Panc1 (cell line): ENCODE data around the gene OSGIN1. TPM values are rescaled to one million over a fixed set of nuclear protein-coding genes. Genes with fewer than 3 reads are reported as not detected.

Experiments
- ATAC-seq: fragments of 200-7000 bp; cut with Tn5 transposase; 2 replicates; pipeline ENCODE4 v1.9.1; 2020; ENCODE audit warnings: mild to moderate bottlenecking, moderate library complexity
- BruUV-seq: library from RNA; stranded (reverse); fragments of 400-500 nt; replicated peaks from 2 replicates; lab custom pipeline; 2021; lab: Mats Ljungman, UMichigan
- CTCF ChIA-PET: fragments of 300-600 bp; sonication (Branson Sonifier 250); formaldehyde crosslinking; loops from one replicate; lab custom pipeline; 2022; ENCODE audit warnings: antibody characterized with exemption; lab: Charles Lee
- POLR2A ChIA-PET: fragments of 300-600 bp; sonication (Branson Sonifier 250); formaldehyde crosslinking; loops from one replicate; lab custom pipeline; 2022; ENCODE audit warnings: antibody characterized with exemption; lab: Charles Lee
- DNase-seq: peaks from one replicate; pipeline ENCODE4 v3.0.0-alpha.2; 2010; ENCODE audit warnings: low read depth, low spot score
- H3K27ac ChIP-seq: 2 replicates; pipeline ENCODE4 v1.5.1; 2011; ENCODE audit warnings: mild to moderate bottlenecking, low read length, inconsistent platforms
- H3K27me3 ChIP-seq: fragments of 200-500 bp; sonication (Bioruptor generic); 2 replicates; pipeline ENCODE4 v1.6.0; 2014; ENCODE audit warnings: low read length, inconsistent platforms; ENCODE audit not compliant: control insufficient read depth, insufficient read depth
- H3K36me3 ChIP-seq: fragments of 200-500 bp; sonication (Bioruptor generic); 2 replicates; pipeline ENCODE4 v1.5.1; 2014; ENCODE audit warnings: inconsistent platforms, mild to moderate bottlenecking, low read length, moderate library complexity; ENCODE audit not compliant: control insufficient read depth, insufficient read depth
- H3K4me1 ChIP-seq: 2 replicates; pipeline ENCODE4 v1.5.1; 2011; ENCODE audit warnings: inconsistent platforms, mild to moderate bottlenecking, low read length, moderate library complexity; ENCODE audit not compliant: control insufficient read depth, insufficient read depth
- H3K4me3 ChIP-seq, 2 experiments: 2 replicates each; pipeline ENCODE4 v1.5.1; 2011 to 2012; ENCODE audit warnings: low read depth in 2 of 2, low read length in 2 of 2, mild to moderate bottlenecking in 2 of 2, inconsistent platforms in 1 of 2, moderate library complexity in 1 of 2
- H3K9me3 ChIP-seq: fragments of 200-500 bp; sonication (Bioruptor generic); 2 replicates; pipeline ENCODE4 v1.5.1; 2014; ENCODE audit warnings: low read depth, mild to moderate bottlenecking, inconsistent platforms, low read length, moderate library complexity; ENCODE audit not compliant: control insufficient read depth, insufficient read depth
- POLR2AphosphoS5 ChIP-seq: IDR thresholded peaks from 2 replicates; pipeline ENCODE4 v1.6.1; 2012; ENCODE audit warnings: mild to moderate bottlenecking, low read depth, low read length, moderate library complexity
- SIN3A ChIP-seq: IDR thresholded peaks from 2 replicates; pipeline ENCODE4 v1.6.1; 2012; ENCODE audit warnings: low read depth, mild to moderate bottlenecking, low read length, moderate library complexity, borderline replicate concordance; ENCODE audit not compliant: insufficient read depth
- TCF7L2 ChIP-seq: IDR thresholded peaks from 2 replicates; pipeline ENCODE4 v1.6.1; 2011; ENCODE audit warnings: mild to moderate bottlenecking, low read depth, low read length, inconsistent platforms
- in situ Hi-C: cut with HindIII; loops from 2 replicates; pipeline ENCODE4 v1.10.0; 2016; ENCODE audit warnings: low sequenced_read_pairs, low pct_unique_long_range_greater_than_20kb
- intact Hi-C: fragments of 100-400 bp; cut with micrococcal nuclease; formaldehyde crosslinking; loops from one replicate; pipeline ENCODE4 v1.10.0; 2022; ENCODE audit not compliant: unreplicated experiment
- total RNA-seq: library from RNA; stranded (reverse); gene quantifications from one replicate; pipeline ENCODE4 v1.2.1, GENCODE V29; 2021; ENCODE audit not compliant: unreplicated experiment
- TF ChIP-seq, protein P1 (sequence below), 2 experiments: IDR thresholded peaks; 2 replicates each; pipeline ENCODE4 v1.6.1; 2011 to 2012; ENCODE audit warnings: low read depth in 2 of 2, control low read depth in 1 of 2, low read length in 1 of 2, mild to moderate bottlenecking in 1 of 2, moderate library complexity in 1 of 2; ENCODE audit not compliant: insufficient read depth in 1 of 2
- TF ChIP-seq, protein P2 (sequence below): fragments of 450-650 bp; IDR thresholded peaks from 2 replicates; pipeline ENCODE4 v1.5.1; 2017; ENCODE audit warnings: mild to moderate bottlenecking

The OSGIN1 gene
- total RNA-seq, 1 experiment from 2014 or later: 4.9 TPM

DNA sequence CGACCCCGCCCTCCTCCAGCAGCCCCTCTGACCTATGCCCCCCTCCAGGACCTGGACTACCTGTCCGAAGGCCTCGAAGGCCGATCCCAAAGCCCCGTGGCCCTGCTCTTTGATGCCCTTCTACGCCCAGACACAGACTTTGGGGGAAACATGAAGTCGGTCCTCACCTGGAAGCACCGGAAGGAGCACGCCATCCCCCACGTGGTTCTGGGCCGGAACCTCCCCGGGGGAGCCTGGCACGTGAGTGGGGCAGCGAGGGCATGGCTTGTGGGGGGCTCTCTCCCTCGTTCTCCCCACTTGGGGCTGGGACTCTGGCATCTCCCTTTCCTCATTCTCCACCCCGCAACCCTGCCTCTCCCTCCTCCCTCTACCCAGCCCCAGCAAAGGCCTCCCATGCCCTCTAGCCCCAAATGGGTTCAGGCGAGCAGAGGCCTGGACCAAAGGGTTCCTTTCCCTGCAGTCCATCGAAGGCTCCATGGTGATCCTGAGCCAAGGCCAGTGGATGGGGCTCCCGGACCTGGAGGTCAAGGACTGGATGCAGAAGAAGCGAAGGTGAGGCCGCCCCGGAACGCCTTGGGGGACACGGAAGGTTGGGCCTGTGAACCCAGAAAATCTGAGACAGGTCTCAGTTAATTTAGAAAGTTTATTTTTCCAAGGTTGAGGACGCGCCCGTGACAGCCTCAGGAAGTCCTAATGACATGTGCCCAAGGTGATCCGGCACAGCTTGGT, 7.6 kb downstream of the OSGIN1 start:
- intact Hi-C loops (no loop called here), in situ Hi-C loops (no loop called here)
- ChIA-PET CTCF (no interaction called here), POLR2A (no interaction called here)
- Histone ChIP-seq H3K36me3 (no peaks in the 10 kb centered on the region), H3K4me3 (no peak overlapping the region), H3K4me1 (no peaks in the 10 kb centered on the region), H3K27ac (no peak overlapping the region), H3K9me3 (no peaks in the 10 kb centered on the region), H3K27me3 (no peaks in the 10 kb centered on the region)
- ATAC-seq: no peak
- no TSS peak for BruUV-seq
- no peak for DNase-seq
- TF ChIP-seq POLR2AphosphoS5 (no peak), TCF7L2 (no peak), SIN3A (no peak)
- TF ChIP-seq, protein P1, sequence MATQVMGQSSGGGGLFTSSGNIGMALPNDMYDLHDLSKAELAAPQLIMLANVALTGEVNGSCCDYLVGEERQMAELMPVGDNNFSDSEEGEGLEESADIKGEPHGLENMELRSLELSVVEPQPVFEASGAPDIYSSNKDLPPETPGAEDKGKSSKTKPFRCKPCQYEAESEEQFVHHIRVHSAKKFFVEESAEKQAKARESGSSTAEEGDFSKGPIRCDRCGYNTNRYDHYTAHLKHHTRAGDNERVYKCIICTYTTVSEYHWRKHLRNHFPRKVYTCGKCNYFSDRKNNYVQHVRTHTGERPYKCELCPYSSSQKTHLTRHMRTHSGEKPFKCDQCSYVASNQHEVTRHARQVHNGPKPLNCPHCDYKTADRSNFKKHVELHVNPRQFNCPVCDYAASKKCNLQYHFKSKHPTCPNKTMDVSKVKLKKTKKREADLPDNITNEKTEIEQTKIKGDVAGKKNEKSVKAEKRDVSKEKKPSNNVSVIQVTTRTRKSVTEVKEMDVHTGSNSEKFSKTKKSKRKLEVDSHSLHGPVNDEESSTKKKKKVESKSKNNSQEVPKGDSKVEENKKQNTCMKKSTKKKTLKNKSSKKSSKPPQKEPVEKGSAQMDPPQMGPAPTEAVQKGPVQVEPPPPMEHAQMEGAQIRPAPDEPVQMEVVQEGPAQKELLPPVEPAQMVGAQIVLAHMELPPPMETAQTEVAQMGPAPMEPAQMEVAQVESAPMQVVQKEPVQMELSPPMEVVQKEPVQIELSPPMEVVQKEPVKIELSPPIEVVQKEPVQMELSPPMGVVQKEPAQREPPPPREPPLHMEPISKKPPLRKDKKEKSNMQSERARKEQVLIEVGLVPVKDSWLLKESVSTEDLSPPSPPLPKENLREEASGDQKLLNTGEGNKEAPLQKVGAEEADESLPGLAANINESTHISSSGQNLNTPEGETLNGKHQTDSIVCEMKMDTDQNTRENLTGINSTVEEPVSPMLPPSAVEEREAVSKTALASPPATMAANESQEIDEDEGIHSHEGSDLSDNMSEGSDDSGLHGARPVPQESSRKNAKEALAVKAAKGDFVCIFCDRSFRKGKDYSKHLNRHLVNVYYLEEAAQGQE (IDR thresholded peaks at IDR 0.05; ENCODE audit: insufficient read depth in 1 of 2, low read depth in 2 of 2, low read length in 1 of 2): no peak
- TF ChIP-seq, protein P2, sequence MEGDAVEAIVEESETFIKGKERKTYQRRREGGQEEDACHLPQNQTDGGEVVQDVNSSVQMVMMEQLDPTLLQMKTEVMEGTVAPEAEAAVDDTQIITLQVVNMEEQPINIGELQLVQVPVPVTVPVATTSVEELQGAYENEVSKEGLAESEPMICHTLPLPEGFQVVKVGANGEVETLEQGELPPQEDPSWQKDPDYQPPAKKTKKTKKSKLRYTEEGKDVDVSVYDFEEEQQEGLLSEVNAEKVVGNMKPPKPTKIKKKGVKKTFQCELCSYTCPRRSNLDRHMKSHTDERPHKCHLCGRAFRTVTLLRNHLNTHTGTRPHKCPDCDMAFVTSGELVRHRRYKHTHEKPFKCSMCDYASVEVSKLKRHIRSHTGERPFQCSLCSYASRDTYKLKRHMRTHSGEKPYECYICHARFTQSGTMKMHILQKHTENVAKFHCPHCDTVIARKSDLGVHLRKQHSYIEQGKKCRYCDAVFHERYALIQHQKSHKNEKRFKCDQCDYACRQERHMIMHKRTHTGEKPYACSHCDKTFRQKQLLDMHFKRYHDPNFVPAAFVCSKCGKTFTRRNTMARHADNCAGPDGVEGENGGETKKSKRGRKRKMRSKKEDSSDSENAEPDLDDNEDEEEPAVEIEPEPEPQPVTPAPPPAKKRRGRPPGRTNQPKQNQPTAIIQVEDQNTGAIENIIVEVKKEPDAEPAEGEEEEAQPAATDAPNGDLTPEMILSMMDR: no peak

DNA sequence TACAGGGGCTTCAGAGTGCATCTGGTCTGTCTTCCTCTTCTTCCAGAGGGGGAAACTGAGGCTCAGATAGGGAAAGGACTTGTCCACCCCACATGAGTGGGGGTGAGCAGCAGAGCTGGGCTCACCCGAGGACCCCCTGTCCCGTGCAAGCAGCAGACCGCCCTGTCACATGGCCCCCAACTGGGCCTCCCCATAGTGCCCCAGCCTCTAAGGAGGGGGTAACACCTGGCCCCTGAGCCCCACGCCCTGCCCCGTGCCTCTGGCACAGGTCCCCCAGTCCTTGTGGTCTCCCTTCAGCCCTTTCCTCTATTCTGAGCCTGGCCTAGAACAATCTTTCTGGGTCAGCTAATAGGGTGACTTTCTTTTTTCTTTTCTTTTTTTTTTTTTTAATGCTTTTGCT, 8.6 kb downstream of the OSGIN1 start:
- ChIA-PET CTCF (interaction anchor here (0.6 kb wide), 1 partner anchor 556 kb away, joined by 4 read pairs; no protein-coding TSS in a partner anchor), POLR2A (no interaction called here)
- H3K4me1 ChIP-seq: no peaks in the 10 kb centered on the region
- BruUV-seq: no TSS peak
- no peak overlapping the region for H3K4me3 ChIP-seq
- TF ChIP-seq, protein P1 (IDR thresholded peaks at IDR 0.05; ENCODE audit: insufficient read depth in 1 of 2, low read depth in 2 of 2, low read length in 1 of 2): no peak
- TF ChIP-seq, protein P2: no peak
- TF ChIP-seq TCF7L2 (no peak), SIN3A (no peak), POLR2AphosphoS5 (no peak)
- no peak overlapping the region for H3K27ac ChIP-seq
- ATAC-seq (no peak), DNase-seq (no peak)
- no peaks in the 10 kb centered on the region for H3K27me3 ChIP-seq
- intact Hi-C loops: no loop called here
- in situ Hi-C loops: no loop called here
- no peaks in the 10 kb centered on the region for H3K36me3 ChIP-seq
- no peaks in the 10 kb centered on the region for H3K9me3 ChIP-seq
